DMS53 treated with DMSO at 0.1 percent for 48 hours (cell line): ENCODE measurements around the gene GDAP2.

Source experiments
- DNase-seq: peaks from one replicate; lab custom pipeline; 2025; ENCODE audit not compliant: unreplicated experiment; lab: John Stamatoyannopoulos, UW

GDAP2 gene

GRCh38 chr1:117814856-117815797 is 114.3 kb downstream of the GDAP2 start:
- DNase-seq, result no peak
